Epithelial cell of esophagus (primary cell): Measurements from ENCODE around the gene CDKAL1.
"Not testable (repeated sequence)": the region's sequence is repeated elsewhere in the genome, so short reads cannot be mapped to it uniquely, and the experiment has no call there.

Experiments used
- DNase-seq: peaks from one replicate; pipeline ENCODE4 v3.0.0; 2010; ENCODE audit warnings: low read depth
- H3K4me3 ChIP-seq: 2 replicates; pipeline ENCODE4 v1.5.1; 2011; ENCODE audit warnings: mild to moderate bottlenecking, low read length, control low read depth
- CTCF ChIP-seq: IDR thresholded peaks from 2 replicates; pipeline ENCODE4 v1.5.1; 2011; ENCODE audit warnings: low read depth, mild to moderate bottlenecking, low read length, control low read depth, inconsistent platforms; ENCODE audit not compliant: insufficient read depth; ENCODE audit errors: missing control alignments

Gene CDKAL1

GRCh38 chr6:20919677-20920385, 385.6 kb downstream of the CDKAL1 start:
- no peak overlapping the region for H3K4me3 ChIP-seq
- TF ChIP-seq CTCF: no peak
- DNase-seq: peak; percentile 16

GRCh38 chr6:20921578-20921977, 387.3 kb downstream of the CDKAL1 start:
- no peak for TF ChIP-seq CTCF
- DNase-seq: no peak
- H3K4me3 ChIP-seq: no peak overlapping the region

- TF ChIP-seq CTCF: no peak
- H3K4me3 ChIP-seq: no peak overlapping the region
- no peak for DNase-seq
Measured at GRCh38 chr6:20922743-20923142, 388.5 kb downstream of the CDKAL1 start.

- not testable (repeated sequence) for H3K4me3 ChIP-seq, DNase-seq
Measured at GRCh38 chr6:20924094-20924493, 389.8 kb downstream of the CDKAL1 start.

- no peak overlapping the region for H3K4me3 ChIP-seq
- TF ChIP-seq CTCF: no peak
- no peak for DNase-seq
Measured at GRCh38 chr6:20924911-20925543, 390.8 kb downstream of the CDKAL1 start.

GRCh38 chr6:20927130-20927860, 393.0 kb downstream of the CDKAL1 start:
- no peak for TF ChIP-seq CTCF

GRCh38 chr6:20929283-20929682, 395.0 kb downstream of the CDKAL1 start:
- H3K4me3 ChIP-seq: no peak overlapping the region
- TF ChIP-seq CTCF: no peak
- no peak for DNase-seq

More at GRCh38 chr6:20927130-20927860, 393.0 kb downstream of the CDKAL1 start:
- DNase-seq: no peak
- H3K4me3 ChIP-seq: no peak overlapping the region
